Measurements from ENCODE around the gene FBXO21. TPM values are rescaled to one million over a fixed set of nuclear protein-coding genes. Genes with fewer than 3 reads are reported as not detected.

FBXO21 gene
- total and polyA plus RNA-seq, 2 experiments from 2014 or later, result 46.3 to 84.2 TPM

GRCh38 chr12:117101953-117102799 lies 88.1 kb downstream of the FBXO21 start:
- 0 out of 2 replicates have a peak, but pooled peaks cover 2% of the 10 kb centered on the region for H3F3A ChIP-seq (replicated peaks; ENCODE audit: low read depth)
- no peak overlapping the region for H3K4me2 ChIP-seq
- DNase-seq (ENCODE audit: low spot score) (no peak), ATAC-seq (peak; percentile 8; the same call in 2 of the 3 replicates)
- no peaks in the 10 kb centered on the region; the same call in 1 of the 2 replicates for H3K4me1 ChIP-seq (ENCODE audit: insufficient read depth)
- H3K9me2 ChIP-seq (ENCODE audit: insufficient read depth), result no peaks in the 10 kb centered on the region
- no peaks in the 10 kb centered on the region for H3K36me3 ChIP-seq (ENCODE audit: insufficient read depth)
- H2AFZ ChIP-seq, result no peak overlapping the region
- H3K27ac ChIP-seq (ENCODE audit: low read depth), result no peak overlapping the region
- Mint-ChIP-seq H3K36me3 (ENCODE audit: low read depth) (peaks cover 2% of the 10 kb centered on the region; the same call in 1 of the 3 replicates), H3K4me3 (no peak overlapping the region), H3K9me3 (no peaks in the 10 kb centered on the region), H3K27ac (no peak overlapping the region), H3K27me3 (ENCODE audit: insufficient read depth, low read depth, poor library complexity) (peaks cover 22% of the 10 kb centered on the region), H3K4me1 (peaks cover 7% of the 10 kb centered on the region)
- H3K27me3 ChIP-seq (ENCODE audit: insufficient read depth), result peaks cover 26% of the 10 kb centered on the region
- no peaks in the 10 kb centered on the region for H3K79me2 ChIP-seq (replicated peaks; ENCODE audit: insufficient read depth)
- TF ChIP-seq ZNF114 (CRISPR knock-in tag; IDR thresholded peaks at IDR 0.05) (no peak), ETS1 (IDR thresholded peaks at IDR 0.05) (no peak), ZNF331 (CRISPR knock-in tag; IDR thresholded peaks at IDR 0.05; ENCODE audit: low read depth) (no peak), STAT1 (IDR thresholded peaks at IDR 0.05; ENCODE audit: unreplicated experiment) (no peak)
- no peaks in the 10 kb centered on the region; the same call in 1 of the 2 replicates for H4K20me1 ChIP-seq (replicated peaks; ENCODE audit: insufficient read depth)
- H3K4me3 ChIP-seq, result no peak overlapping the region

- Mint-ChIP-seq H3K4me1 (peaks cover 9% of the 10 kb centered on the region), H3K9me3 (no peaks in the 10 kb centered on the region), H3K4me3 (no peak overlapping the region), H3K36me3 (ENCODE audit: low read depth) (peaks cover 2% of the 10 kb centered on the region; the same call in 1 of the 3 replicates), H3K27me3 (ENCODE audit: insufficient read depth, low read depth, poor library complexity) (peaks cover 23% of the 10 kb centered on the region), H3K27ac (no peak overlapping the region)
- H3K4me2 ChIP-seq, result no peak overlapping the region
- H3K27me3 ChIP-seq (ENCODE audit: insufficient read depth), result peaks cover 28% of the 10 kb centered on the region
- no peaks in the 10 kb centered on the region for H3K9me2 ChIP-seq (ENCODE audit: insufficient read depth)
- H3K27ac ChIP-seq (ENCODE audit: low read depth), result no peak overlapping the region
- no peaks in the 10 kb centered on the region for H3K79me2 ChIP-seq (replicated peaks; ENCODE audit: insufficient read depth)
- TF ChIP-seq CTCF (conservative IDR thresholded peaks at IDR 0.05; ENCODE audit: low read depth in 2 of 2) (peak in 1 of 2 experiments; percentile 53; a peak in 2 of 4 replicates), ZNF114 (CRISPR knock-in tag; IDR thresholded peaks at IDR 0.05) (no peak), ZNF462 (CRISPR knock-in tag; IDR thresholded peaks at IDR 0.05) (no peak), ETS1 (IDR thresholded peaks at IDR 0.05) (no peak), NANOG (IDR thresholded peaks at IDR 0.05; ENCODE audit: borderline replicate concordance) (no peak)
- no peak overlapping the region for H2AFZ ChIP-seq
- H3F3A ChIP-seq (replicated peaks; ENCODE audit: low read depth), result 0 out of 2 replicates have a peak, but pooled peaks cover 2% of the 10 kb centered on the region
- no peak overlapping the region for H3K4me3 ChIP-seq
- no peaks in the 10 kb centered on the region; the same call in 1 of the 2 replicates for H4K20me1 ChIP-seq (replicated peaks; ENCODE audit: insufficient read depth)
- ATAC-seq (peak; percentile 7; the same call in 1 of the 3 replicates), DNase-seq (ENCODE audit: low spot score) (no peak)
- no peaks in the 10 kb centered on the region; the same call in 1 of the 2 replicates for H3K4me1 ChIP-seq (ENCODE audit: insufficient read depth)
- no peaks in the 10 kb centered on the region for H3K36me3 ChIP-seq (ENCODE audit: insufficient read depth)
These were observed 89.2 kb downstream of the FBXO21 start for GRCh38 chr12:117100851-117101673.
